ENCODE results near the gene MYL5. TPM values are rescaled to one million over a fixed set of nuclear protein-coding genes. Genes with fewer than 3 reads are reported as not detected.

Gene MYL5
- total and polyA plus RNA-seq, 12 donors, result 3.3 to 8.1 (median 6.1) TPM

GRCh38 chr4:653080-653821, 21.1 kb upstream of the MYL5 start:
- Histone ChIP-seq H3K27ac (no peak overlapping the region), H3K4me3 (no peak overlapping the region), H3K9me3 (no peaks in the 10 kb centered on the region), H3K27me3 (peaks cover 5 to 68% (median 35%) of the 10 kb centered on the region in 7 donors), H3K4me1 (no peaks in the 10 kb centered on the region), H3K36me3 (no peaks in the 10 kb centered on the region)
- ATAC-seq (peak in 1 of 8 donors; percentile 13), DNase-seq (no peak)
- TF ChIP-seq CTCF (IDR thresholded peaks at IDR 0.05), result no peak
- intact Hi-C loops (cut with DNase I), result no loop called here
- WGBS, 2 donors, result 87 to 91% methylated on average over 35 of the region's 35 CpGs

- 87 to 88% methylated on average over 29 of the region's 29 CpGs for WGBS, 2 donors
- no peak for ATAC-seq
- DNase-seq, result no peak
- Histone ChIP-seq H3K9me3 (no peaks in the 10 kb centered on the region), H3K36me3 (no peaks in the 10 kb centered on the region), H3K4me1 (no peaks in the 10 kb centered on the region), H3K27me3 (peaks cover 5 to 61% (median 28%) of the 10 kb centered on the region in 7 donors), H3K27ac (no peak overlapping the region), H3K4me3 (no peak overlapping the region)
- TF ChIP-seq CTCF (IDR thresholded peaks at IDR 0.05), result no peak
- intact Hi-C loops (cut with DNase I), result no loop called here
These were observed 20.4 kb upstream of the MYL5 start for GRCh38 chr4:653831-654502.

GRCh38 chr4:654503-654845, 19.9 kb upstream of the MYL5 start:
- Histone ChIP-seq H3K4me3 (no peak overlapping the region), H3K27ac (no peak overlapping the region), H3K27me3 (peaks cover 5 to 57% (median 24%) of the 10 kb centered on the region in 7 donors), H3K9me3 (no peaks in the 10 kb centered on the region), H3K36me3 (no peaks in the 10 kb centered on the region), H3K4me1 (no peaks in the 10 kb centered on the region)
- intact Hi-C loops (cut with DNase I), result no loop called here
- ATAC-seq (no peak), DNase-seq (no peak)
- TF ChIP-seq CTCF (IDR thresholded peaks at IDR 0.05), result no peak
- WGBS, 2 donors, result 94 to 96% methylated on average over 17 of the region's 17 CpGs

- no peaks in the 10 kb centered on the region for H3K36me3 ChIP-seq
- WGBS, 2 donors, result 54 to 59% methylated on average over 17 of the region's 17 CpGs
- DNase-seq (no peak), ATAC-seq (no peak)
- intact Hi-C loops (cut with DNase I), result no loop called here
- H3K27ac ChIP-seq, result no peak overlapping the region
- TF ChIP-seq CTCF (IDR thresholded peaks at IDR 0.05), result no peak
- peaks cover 2 to 52% (median 19%) of the 10 kb centered on the region in 7 donors for H3K27me3 ChIP-seq
- no peaks in the 10 kb centered on the region for H3K4me1 ChIP-seq
- H3K9me3 ChIP-seq, result no peaks in the 10 kb centered on the region
- H3K4me3 ChIP-seq, result no peak overlapping the region
These were observed 19.4 kb upstream of the MYL5 start for GRCh38 chr4:654871-655463.
